ENCODE results near the gene EEF2.
"Not testable (repeated sequence)": the region's sequence is repeated elsewhere in the genome, so short reads cannot be mapped to it uniquely, and the experiment has no call there.

EEF2 gene

GRCh38 chr19:3958836-3959765 is 26.2 kb downstream of the EEF2 start:
- no peaks in the 10 kb centered on the region for H3K9me3 ChIP-seq (ENCODE audit: control insufficient read depth, insufficient read depth, low read length)
- H3K36me3 ChIP-seq (ENCODE audit: insufficient read depth, low read length), result peaks cover 17% of the 10 kb centered on the region
- no peak overlapping the region for H3K9ac ChIP-seq (ENCODE audit: low read depth, low read length)
- H3K4me1 ChIP-seq (ENCODE audit: insufficient read depth, low read length), result no peaks in the 10 kb centered on the region; the same call in 1 of the 2 replicates

DNA sequence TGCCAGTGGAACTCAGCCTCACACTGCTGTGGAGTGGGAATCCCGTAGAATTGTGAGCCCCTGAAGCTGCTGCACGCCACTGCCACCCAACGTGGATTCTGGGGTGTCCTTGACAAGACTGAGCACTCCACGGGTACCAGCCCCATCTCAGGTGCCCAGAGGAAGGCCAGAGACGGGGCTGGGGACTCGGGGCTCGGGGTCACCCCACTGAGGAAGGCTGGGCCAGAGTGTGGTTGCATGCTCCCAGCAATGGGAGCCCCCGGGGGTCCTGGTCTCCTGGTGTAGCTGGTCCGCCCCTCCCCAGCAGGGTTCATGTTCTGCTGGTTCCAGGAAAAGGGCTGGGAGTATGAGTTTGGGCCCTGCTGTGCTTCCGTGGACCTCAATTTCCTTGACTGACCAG is 29.6 kb downstream of the EEF2 start:
- no peak overlapping the region for H3K9ac ChIP-seq (ENCODE audit: low read depth, low read length)
- H3K36me3 ChIP-seq (ENCODE audit: insufficient read depth, low read length), result peaks cover 3% of the 10 kb centered on the region
- peaks cover 5% of the 10 kb centered on the region; the same call in 1 of the 2 replicates for H3K4me1 ChIP-seq (ENCODE audit: insufficient read depth, low read length)
- H3K9me3 ChIP-seq (ENCODE audit: control insufficient read depth, insufficient read depth, low read length), result no peaks in the 10 kb centered on the region

- H3K9ac ChIP-seq (ENCODE audit: low read depth, low read length); H3K9me3 ChIP-seq (ENCODE audit: control insufficient read depth, insufficient read depth, low read length); H3K4me1 ChIP-seq (ENCODE audit: insufficient read depth, low read length); H3K36me3 ChIP-seq (ENCODE audit: insufficient read depth, low read length): not testable (repeated sequence)
Measured at GRCh38 chr19:3955276-3955675, 30.0 kb downstream of the EEF2 start.

GRCh38 chr19:3954107-3954506 is 31.2 kb downstream of the EEF2 start:
- Histone ChIP-seq H3K4me1 (ENCODE audit: insufficient read depth, low read length) (peaks cover 5% of the 10 kb centered on the region; the same call in 1 of the 2 replicates), H3K9me3 (ENCODE audit: control insufficient read depth, insufficient read depth, low read length) (no peaks in the 10 kb centered on the region), H3K36me3 (ENCODE audit: insufficient read depth, low read length) (peaks cover 3% of the 10 kb centered on the region), H3K9ac (ENCODE audit: low read depth, low read length) (no peak overlapping the region)

DNA sequence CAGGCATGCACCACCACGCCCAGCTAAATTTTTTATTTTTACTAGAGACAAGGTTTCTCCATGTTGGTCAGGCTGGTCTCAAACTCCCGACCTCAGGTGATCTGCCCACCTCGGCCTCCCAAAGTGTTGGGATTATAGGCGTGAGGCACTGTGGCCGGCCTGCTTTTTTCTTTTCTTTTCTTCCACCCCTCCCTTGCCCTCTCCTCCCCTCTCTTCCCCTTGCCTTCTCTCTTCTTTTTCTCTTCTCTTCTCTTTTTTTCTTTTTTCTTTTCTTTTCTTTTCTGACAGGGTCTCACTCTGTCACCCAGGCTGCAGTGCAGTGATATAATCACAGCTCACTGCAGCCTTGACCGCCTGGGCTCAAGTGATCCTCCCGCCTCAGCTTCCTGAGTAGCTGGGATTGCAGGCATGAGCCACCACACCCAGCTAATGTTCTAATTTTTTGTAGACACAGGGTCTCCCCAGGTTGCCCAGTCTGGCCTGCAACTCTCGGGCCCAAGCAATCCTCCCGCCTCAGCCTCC is 32.4 kb downstream of the EEF2 start:
- not testable (repeated sequence) for H3K4me1 ChIP-seq (ENCODE audit: insufficient read depth, low read length)

DNA sequence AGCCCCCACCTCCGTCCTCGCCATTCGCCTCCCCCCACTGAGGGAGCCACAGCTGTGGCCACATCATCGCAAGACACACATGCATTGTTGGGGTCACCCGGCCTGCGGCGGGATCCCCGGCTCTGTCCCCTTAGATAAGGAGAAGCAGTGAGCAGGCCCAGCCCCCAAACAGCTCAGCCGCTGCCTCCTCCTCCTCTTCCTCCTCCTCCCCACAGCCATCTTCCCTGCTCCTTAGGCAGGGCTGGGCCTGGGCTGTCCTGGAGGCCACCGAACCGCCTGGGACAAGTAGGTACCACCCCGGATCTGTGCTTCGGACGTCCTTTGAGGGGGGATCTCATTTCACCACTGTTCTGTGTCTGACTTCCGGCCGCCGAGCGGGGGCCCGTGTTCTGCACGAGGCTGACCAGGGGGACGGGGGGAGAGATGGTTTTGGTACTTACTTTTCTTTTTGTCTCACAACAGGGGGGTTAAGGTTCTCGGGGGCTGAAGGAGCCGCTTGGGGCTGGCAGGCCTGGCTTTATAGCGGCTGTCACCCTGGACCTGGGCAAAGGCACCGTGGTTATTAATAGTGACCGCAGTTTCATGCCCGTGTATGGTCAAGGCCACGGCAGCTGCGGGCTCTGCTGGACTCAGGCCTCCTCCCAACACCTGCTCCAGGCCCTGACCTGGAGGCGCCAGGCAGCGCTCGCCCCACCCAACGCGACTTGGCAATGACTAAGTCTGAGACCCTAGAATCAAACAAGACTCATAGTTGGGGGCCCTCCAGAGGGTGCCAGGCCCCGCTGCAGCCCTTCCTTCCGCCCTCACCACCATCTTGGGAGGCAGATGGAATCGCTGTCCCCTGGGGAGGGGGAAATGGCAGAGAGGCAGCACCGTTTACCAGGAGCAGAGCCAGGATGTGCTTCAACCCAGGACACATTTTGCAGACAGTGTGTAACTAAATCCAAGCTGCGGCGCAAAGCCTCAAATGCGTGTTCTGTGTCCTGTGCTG is 34.1 kb downstream of the EEF2 start:
- peaks cover 5% of the 10 kb centered on the region; the same call in 1 of the 2 replicates for H3K4me1 ChIP-seq (ENCODE audit: insufficient read depth, low read length)
- H3K9ac ChIP-seq (ENCODE audit: low read depth, low read length), result no peak overlapping the region
- H3K36me3 ChIP-seq (ENCODE audit: insufficient read depth, low read length), result no peaks in the 10 kb centered on the region; the same call in 1 of the 2 replicates
- no peaks in the 10 kb centered on the region for H3K9me3 ChIP-seq (ENCODE audit: control insufficient read depth, insufficient read depth, low read length)

More for the DNA sequence above, 32.4 kb downstream of the EEF2 start:
- not testable (repeated sequence) for H3K9ac ChIP-seq (ENCODE audit: low read depth, low read length); H3K9me3 ChIP-seq (ENCODE audit: control insufficient read depth, insufficient read depth, low read length); H3K36me3 ChIP-seq (ENCODE audit: insufficient read depth, low read length)

GRCh38 chr19:3949997-3950859 is 35.0 kb downstream of the EEF2 start:
- Histone ChIP-seq H3K9me3 (ENCODE audit: control insufficient read depth, insufficient read depth, low read length) (no peaks in the 10 kb centered on the region), H3K9ac (ENCODE audit: low read depth, low read length) (no peak overlapping the region), H3K36me3 (ENCODE audit: insufficient read depth, low read length) (no peaks in the 10 kb centered on the region; the same call in 1 of the 2 replicates), H3K4me1 (ENCODE audit: insufficient read depth, low read length) (peaks cover 5% of the 10 kb centered on the region; the same call in 1 of the 2 replicates)

GRCh38 chr19:3949294-3949693 is 36.0 kb downstream of the EEF2 start:
- Histone ChIP-seq H3K9ac (ENCODE audit: low read depth, low read length) (no peak overlapping the region), H3K36me3 (ENCODE audit: insufficient read depth, low read length) (no peaks in the 10 kb centered on the region; the same call in 1 of the 2 replicates), H3K4me1 (ENCODE audit: insufficient read depth, low read length) (peaks cover 5% of the 10 kb centered on the region; the same call in 1 of the 2 replicates), H3K9me3 (ENCODE audit: control insufficient read depth, insufficient read depth, low read length) (no peaks in the 10 kb centered on the region)

DNA sequence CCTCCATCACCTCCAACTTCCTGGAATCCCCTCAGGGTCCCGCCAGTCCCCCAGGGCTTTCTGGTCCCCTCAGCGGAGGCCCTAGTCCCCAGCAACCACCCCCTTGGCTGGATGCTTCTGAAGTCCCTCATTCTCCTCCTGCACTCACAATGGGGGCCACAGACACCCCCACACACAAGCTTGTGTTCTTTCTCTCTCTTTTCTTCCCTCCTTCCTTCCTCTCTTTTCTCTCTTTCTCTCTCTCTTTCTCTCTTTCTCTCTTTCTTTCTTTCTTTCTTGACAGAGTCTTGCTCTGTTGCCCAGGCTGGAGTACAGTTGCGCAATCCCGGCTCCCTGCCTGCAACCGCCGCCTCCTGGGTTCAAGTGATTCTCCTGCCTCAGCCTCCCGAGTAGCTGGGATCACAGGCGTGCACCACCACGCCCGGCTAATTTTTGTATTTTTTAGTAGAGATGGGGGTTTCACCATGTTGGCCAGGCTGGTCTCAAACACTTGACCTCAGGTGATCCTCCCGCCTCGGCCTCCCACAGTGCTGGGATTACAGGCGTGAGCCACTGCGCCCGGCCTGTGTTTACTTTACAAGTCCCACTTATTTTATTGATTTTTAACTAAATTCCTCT is 37.8 kb downstream of the EEF2 start:
- not testable (repeated sequence) for H3K9ac ChIP-seq (ENCODE audit: low read depth, low read length)

GRCh38 chr19:3945838-3946237 is 39.4 kb downstream of the EEF2 start:
- Histone ChIP-seq H3K9ac (ENCODE audit: low read depth, low read length) (no peak overlapping the region), H3K4me1 (ENCODE audit: insufficient read depth, low read length) (no peaks in the 10 kb centered on the region; the same call in 1 of the 2 replicates)

More for the DNA sequence above, 37.8 kb downstream of the EEF2 start:
- not testable (repeated sequence) for H3K4me1 ChIP-seq (ENCODE audit: insufficient read depth, low read length); H3K36me3 ChIP-seq (ENCODE audit: insufficient read depth, low read length); H3K9me3 ChIP-seq (ENCODE audit: control insufficient read depth, insufficient read depth, low read length)

DNA sequence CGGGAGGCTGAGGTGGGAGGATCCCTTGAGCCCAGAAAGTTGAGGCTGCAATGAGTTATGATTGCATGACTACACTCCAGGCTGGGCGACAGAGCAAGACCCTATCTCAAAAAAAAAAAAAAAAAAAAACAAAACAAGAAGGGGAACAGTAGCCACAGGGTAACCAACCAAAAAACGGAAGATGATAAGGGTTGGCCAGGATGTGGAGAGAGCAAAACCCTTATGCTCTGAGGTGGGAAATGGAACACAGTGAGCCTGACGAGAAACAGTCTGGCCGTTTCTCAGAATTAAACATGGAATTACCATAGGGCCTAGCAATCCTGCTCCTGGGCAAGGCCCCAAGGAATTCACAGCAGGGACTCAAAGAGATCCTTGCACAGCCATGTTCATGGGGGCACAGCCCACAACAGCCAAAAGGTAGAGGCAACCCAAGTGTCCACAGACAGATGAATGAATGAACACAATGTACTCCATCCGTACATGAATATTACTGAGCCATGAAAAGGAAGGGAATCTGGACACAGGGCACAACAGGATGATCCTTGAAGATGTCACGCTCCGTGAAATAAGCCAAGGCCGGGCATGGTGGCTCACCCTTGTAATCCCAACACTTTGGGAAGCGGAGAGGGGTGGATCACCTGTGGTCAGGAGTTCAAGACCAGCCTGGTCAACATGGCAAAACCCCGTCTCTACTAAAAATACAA is 41.1 kb downstream of the EEF2 start:
- peaks cover 6% of the 10 kb centered on the region for H3K36me3 ChIP-seq (ENCODE audit: insufficient read depth, low read length)
- H3K9me3 ChIP-seq (ENCODE audit: control insufficient read depth, insufficient read depth, low read length), result no peaks in the 10 kb centered on the region
- no peaks in the 10 kb centered on the region for H3K4me1 ChIP-seq (ENCODE audit: insufficient read depth, low read length)
- H3K9ac ChIP-seq (ENCODE audit: low read depth, low read length), result no peak overlapping the region

More at GRCh38 chr19:3945838-3946237, 39.4 kb downstream of the EEF2 start:
- Histone ChIP-seq H3K36me3 (ENCODE audit: insufficient read depth, low read length) (peaks cover 6% of the 10 kb centered on the region), H3K9me3 (ENCODE audit: control insufficient read depth, insufficient read depth, low read length) (no peaks in the 10 kb centered on the region)

DNA sequence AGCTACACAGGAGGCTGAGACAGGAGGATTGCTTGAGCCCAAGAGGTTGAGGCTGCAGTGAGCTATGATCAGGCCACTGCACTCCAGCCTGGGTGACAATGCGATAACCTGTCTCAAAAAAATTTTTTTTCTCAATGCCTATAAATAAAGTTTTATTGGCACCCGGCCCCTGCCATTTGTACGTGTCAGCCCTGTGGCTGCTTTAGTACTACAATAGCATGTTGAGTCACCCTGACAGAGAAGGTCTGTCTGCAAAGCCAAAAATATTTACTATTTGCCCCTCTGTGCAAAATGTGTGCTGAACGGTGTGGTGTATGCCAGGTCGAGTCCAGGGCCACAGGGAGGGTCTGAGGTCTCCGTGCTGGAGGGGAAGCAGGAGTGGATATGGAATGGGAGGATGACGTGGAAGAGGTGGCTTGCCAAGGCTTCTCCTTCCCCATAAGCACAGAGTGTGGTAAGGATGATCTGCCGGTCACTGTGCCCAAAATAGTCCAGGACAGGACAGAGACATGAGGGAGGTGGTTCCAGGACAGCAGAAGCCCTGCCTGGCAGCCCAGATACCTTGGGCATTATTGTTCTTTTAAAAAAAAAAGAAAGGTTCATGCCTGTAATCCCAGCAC is 42.4 kb downstream of the EEF2 start:
- Histone ChIP-seq H3K4me1 (ENCODE audit: insufficient read depth, low read length) (no peaks in the 10 kb centered on the region), H3K36me3 (ENCODE audit: insufficient read depth, low read length) (peaks cover 6% of the 10 kb centered on the region), H3K9ac (ENCODE audit: low read depth, low read length) (no peak overlapping the region), H3K9me3 (ENCODE audit: control insufficient read depth, insufficient read depth, low read length) (no peaks in the 10 kb centered on the region)

All from ES-I3 (cell line).